ENCODE results near the gene ALDH8A1.

The ALDH8A1 gene

DNA sequence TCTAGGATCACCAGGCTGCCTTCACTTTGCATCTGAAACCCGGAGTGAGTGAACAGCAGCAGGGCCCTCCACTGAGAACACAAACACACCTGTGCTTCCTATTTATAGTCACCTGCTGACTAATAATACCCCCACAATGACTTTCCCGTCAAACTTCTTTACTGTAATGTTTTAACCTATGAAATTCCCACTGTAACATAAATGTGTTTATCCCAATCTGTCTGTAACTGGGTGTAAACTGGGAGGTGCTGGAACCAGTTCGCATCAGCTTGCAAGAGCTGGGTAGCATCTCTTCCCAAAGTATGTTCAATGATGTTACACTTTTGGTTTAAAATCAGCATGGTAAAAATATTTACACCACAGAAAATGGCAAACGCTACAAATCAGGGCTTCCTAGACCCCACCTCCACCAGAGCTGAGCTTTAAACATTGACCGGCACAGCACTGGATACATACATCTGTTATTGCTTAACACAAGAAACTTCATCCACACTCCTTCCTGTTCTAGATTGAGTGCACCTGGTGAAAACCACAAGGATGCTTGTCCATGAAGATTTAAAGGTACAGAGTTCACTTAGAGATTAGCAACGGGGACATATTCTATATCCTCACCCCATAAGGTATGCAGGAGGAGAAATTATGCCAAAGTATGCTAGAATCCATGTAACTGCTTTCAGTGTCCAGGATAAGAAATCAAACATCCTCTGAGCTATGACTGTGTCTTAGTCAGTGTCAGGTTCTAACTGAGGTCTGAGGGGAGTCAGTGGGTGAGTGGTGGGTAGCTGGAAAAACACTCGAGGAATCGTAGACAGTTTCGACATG, 79.0 kb downstream of the ALDH8A1 start:
- DNase-seq (ENCODE audit: low spot score) = no peak

DNA sequence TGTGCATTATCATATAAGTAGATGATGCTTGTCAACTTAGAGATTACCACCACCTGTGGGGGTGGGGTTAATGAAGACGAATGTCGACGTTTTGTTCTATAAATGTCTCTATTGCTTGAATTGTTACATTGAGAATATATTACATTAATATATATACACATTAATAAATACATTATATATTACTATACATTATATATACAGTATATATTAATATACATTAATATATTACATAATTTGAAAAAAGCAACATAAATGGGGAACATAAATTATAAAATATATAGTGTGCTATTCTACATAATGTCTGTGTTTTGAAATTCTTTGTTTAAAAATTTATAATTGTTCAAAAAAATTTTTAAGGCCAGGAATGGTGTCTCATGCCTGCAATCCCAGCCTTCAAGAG, 81.1 kb downstream of the ALDH8A1 start:
- DNase-seq (ENCODE audit: low spot score) = no peak
